Measurements from ENCODE around the gene CCDC172.

The CCDC172 gene

GRCh38 chr10:116324227-116324950 lies at the start of gene CCDC172:
TSS of gene CCDC172 (plus strand) at chr10:116324448. CDS start at chr10:116325012, 564 bp downstream.
- DNase-seq (ENCODE audit: low read depth in 2 of 2), result no peak

GRCh38 chr10:116276981-116277380 lies 47.3 kb upstream of the CCDC172 start:
- no peak for DNase-seq (ENCODE audit: low read depth in 2 of 2)

- DNase-seq (ENCODE audit: low read depth in 2 of 2), result no peak
These were observed 45.4 kb upstream of the CCDC172 start for GRCh38 chr10:116278846-116279245.

- DNase-seq (ENCODE audit: low read depth in 2 of 2), result no peak
These were observed 42.5 kb upstream of the CCDC172 start for GRCh38 chr10:116281775-116282174.

GRCh38 chr10:116286626-116287200 lies 37.5 kb upstream of the CCDC172 start:
- no peak for DNase-seq (ENCODE audit: low read depth in 2 of 2)

GRCh38 chr10:116287906-116288501 lies 36.2 kb upstream of the CCDC172 start:
- DNase-seq (ENCODE audit: low read depth in 2 of 2), result no peak

GRCh38 chr10:116289652-116290051 lies 34.6 kb upstream of the CCDC172 start:
- no peak for DNase-seq (ENCODE audit: low read depth in 2 of 2)

GRCh38 chr10:116292493-116292892 lies 31.8 kb upstream of the CCDC172 start:
- no peak for DNase-seq (ENCODE audit: low read depth in 2 of 2)

GRCh38 chr10:116296291-116296721 lies 27.9 kb upstream of the CCDC172 start:
- no peak for DNase-seq (ENCODE audit: low read depth in 2 of 2)

GRCh38 chr10:116298586-116298985 lies 25.7 kb upstream of the CCDC172 start:
- DNase-seq (ENCODE audit: low read depth in 2 of 2), result no peak

GRCh38 chr10:116300542-116300941 lies 23.7 kb upstream of the CCDC172 start:
- no peak for DNase-seq (ENCODE audit: low read depth in 2 of 2)

GRCh38 chr10:116304923-116305322 lies 19.3 kb upstream of the CCDC172 start:
- DNase-seq (ENCODE audit: low read depth in 2 of 2), result no peak

- DNase-seq (ENCODE audit: low read depth in 2 of 2), result no peak
These were observed 17.4 kb upstream of the CCDC172 start for GRCh38 chr10:116306847-116307246.

GRCh38 chr10:116307455-116307854 lies 16.8 kb upstream of the CCDC172 start:
- DNase-seq (ENCODE audit: low read depth in 2 of 2), result no peak

GRCh38 chr10:116311016-116311415 lies 13.2 kb upstream of the CCDC172 start:
- no peak for DNase-seq (ENCODE audit: low read depth in 2 of 2)

GRCh38 chr10:116311706-116312490 lies 12.3 kb upstream of the CCDC172 start:
- no peak for DNase-seq (ENCODE audit: low read depth in 2 of 2)

GRCh38 chr10:116312548-116312947 lies 11.7 kb upstream of the CCDC172 start:
- DNase-seq (ENCODE audit: low read depth in 2 of 2), result no peak

- DNase-seq (ENCODE audit: low read depth in 2 of 2), result no peak
These were observed 7.7 kb upstream of the CCDC172 start for GRCh38 chr10:116316503-116316902.

- DNase-seq (ENCODE audit: low read depth in 2 of 2), result no peak
These were observed 845 bp downstream of the CCDC172 start for GRCh38 chr10:116324951-116325635.

GRCh38 chr10:116325987-116326386 lies 1.7 kb downstream of the CCDC172 start:
- no peak for DNase-seq (ENCODE audit: low read depth in 2 of 2)

GRCh38 chr10:116329153-116329552 lies 4.9 kb downstream of the CCDC172 start:
- DNase-seq (ENCODE audit: low read depth in 2 of 2), result no peak

- DNase-seq (ENCODE audit: low read depth in 2 of 2), result no peak
These were observed 7.6 kb downstream of the CCDC172 start for GRCh38 chr10:116331815-116332214.
